ENCODE measurements around the gene SPATA9.
A peak's percentile ranks its signal among the peaks of the same experiment; 100 is the strongest.
"Not testable (repeated sequence)": the region's sequence is repeated elsewhere in the genome, so short reads cannot be mapped to it uniquely, and the experiment has no call there.

SPATA9 gene

GRCh38 chr5:95715799-95716461 lies 33.1 kb upstream of the SPATA9 start:
- no peak for DNase-seq

DNA sequence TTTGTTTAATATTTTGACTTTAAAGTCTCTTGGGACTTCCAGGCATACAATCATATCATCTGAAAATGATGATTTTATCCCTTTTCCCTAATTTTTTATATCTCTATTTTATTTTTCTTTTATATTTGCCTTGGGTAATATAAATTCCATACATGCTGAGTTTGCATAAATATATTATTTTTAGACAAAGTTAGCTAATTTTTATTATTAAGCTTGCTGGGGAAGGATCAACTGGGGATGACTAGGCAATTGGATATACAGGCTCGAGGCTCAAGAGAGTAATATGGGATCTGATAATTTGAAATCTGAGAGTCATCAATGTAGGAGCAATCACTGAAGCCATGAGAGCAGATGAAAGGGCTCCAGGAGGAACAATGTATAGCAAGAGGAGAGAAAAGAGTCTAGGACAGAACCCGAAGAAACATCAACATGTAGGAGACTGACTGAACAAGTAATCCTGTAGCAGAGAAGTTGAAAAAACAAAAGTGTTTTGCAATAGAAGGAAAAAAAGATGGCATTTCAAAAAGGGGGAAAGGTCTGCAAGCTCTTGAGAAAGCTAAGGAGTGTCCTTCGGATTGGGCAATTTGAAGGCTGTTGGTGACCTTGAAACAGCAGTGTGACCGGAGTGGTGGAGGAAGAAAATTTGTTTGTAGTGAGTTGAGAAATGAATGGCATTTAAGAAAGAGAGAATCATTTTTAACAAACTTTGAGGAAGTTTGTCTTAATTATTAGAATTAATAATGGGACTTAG lies 31.3 kb upstream of the SPATA9 start:
- DNase-seq = no peak

- DNase-seq = not testable (repeated sequence)
These were observed 30.5 kb upstream of the SPATA9 start for GRCh38 chr5:95713246-95713645.

DNA sequence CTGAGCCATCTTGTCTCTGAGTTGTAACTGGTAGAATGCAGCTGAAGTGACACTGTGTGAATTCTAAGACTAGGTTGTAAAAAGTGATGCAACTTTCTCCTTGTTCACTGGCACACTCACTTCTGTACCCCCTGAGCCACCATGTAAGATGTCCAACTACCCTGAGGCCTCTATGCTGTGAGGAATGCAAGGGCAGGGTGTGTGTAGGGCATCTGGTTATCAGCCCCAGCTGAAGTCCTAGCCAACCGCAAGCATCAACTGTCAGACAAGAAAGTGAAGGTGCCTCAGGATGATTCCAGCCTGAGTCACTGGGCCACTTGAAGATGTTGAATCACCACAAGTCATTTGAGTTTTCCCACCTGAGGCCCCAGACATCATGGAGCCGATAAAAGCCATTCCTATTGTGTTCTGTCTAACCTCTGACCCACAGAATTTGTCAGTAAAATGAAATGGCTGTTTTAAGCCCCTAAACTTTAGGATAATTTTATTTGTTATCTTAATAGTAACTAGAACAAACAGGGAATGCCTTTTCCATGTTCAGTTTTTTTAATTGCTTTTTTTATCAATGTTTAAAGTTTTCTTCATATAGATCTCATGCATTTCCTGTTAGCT lies 29.7 kb upstream of the SPATA9 start:
- DNase-seq = no peak

- DNase-seq = no peak
These were observed 28.9 kb upstream of the SPATA9 start for GRCh38 chr5:95711501-95712346.

DNA sequence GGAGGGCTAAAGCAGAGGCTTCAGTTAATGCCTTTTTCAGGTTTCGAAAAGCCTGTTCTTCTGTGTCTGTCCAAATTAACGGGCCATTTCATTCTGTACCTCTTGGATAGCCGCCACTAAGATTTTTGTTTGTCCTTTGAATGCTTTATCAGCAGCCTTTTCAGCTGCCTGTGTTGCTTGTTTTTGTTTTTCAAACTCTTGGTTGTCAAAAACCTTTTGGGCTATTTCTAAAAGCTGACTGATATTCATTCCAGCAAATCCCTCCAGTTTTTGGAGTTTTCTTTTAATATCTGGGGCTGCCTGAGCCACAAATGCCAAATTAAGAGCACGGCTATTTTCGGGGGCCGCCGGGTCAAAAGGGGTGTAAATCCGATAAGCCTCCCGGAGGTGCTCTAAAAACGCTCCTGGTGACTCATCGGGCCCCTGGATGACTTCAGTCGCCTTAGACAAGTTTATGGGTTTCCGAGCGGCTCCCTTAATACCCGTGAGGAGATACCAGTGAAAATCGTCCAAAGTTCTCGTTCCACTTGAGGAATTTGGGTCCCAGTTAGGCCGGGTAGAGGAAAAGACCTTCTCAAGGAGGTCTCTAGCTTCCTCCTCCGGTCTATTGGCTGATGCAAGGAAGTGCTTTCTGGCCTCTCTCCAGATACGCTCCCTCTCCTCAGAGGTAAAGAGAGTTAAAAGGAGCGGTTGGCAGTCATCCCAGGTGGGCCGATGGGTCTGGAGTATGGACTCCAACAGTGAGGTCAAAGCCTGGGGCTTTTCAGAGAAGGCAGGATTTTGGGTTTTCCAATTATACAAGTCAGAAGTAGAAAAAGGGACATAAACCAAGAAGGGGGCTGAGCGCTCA lies 28.1 kb upstream of the SPATA9 start:
- not testable (repeated sequence) for DNase-seq

GRCh38 chr5:95709967-95710650 lies 27.3 kb upstream of the SPATA9 start:
- peak; percentile 43 to 60 for DNase-seq

DNA sequence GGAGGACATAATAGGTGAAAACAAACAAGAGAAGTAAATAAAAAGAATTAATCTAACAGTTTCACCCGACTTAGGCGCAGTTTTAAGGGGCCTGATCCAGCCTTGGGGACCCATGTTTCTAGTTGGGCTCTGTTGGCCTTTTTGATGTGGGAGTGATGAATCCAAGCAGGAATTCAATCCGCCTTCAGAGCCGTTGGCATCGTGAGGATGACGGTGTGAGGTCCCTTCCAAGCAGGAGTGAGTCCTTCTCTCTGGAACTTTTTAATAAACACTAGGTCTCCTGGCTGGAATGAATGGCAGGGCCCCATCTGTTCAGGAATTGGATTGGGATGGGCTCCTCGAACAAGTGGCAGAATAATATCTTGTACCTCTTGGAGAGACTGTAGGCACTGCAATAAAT lies 26.1 kb upstream of the SPATA9 start:
- no peak for DNase-seq

DNA sequence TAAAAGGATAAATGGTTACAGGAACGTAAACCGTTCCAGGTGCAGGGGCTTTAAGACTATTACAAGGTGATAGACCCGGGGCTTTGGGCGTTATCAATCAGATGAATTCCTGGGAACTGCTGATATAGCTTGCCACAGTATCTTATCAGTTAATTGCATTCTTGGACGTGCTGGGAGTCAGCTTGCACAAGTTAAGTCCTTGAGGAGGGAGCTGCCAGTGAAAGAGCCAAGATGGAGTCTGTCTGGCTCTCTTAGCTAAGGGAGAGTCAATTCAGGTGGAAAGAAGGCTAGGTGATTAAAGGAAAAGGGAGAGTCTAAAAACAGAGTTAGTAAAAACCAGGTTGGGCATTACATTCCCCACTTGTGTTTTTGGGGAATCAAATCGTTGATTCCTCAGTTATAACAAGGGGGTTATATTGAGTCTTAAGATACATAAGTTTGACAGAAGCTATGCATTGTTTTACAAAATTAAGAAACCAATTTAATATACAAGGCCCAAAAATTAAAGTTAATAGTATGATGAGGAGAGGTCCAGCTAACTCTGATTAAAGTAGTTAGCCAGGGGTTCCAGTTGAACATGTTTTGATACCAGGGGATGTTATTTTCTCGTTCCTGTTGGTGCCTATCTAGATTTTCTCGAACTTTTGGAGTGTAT lies 24.9 kb upstream of the SPATA9 start:
- DNase-seq = not testable (repeated sequence)

- DNase-seq = no peak
These were observed 24.3 kb upstream of the SPATA9 start for GRCh38 chr5:95707055-95707454.

- DNase-seq = not testable (repeated sequence)
These were observed 23.4 kb upstream of the SPATA9 start for GRCh38 chr5:95706196-95706595.

DNA sequence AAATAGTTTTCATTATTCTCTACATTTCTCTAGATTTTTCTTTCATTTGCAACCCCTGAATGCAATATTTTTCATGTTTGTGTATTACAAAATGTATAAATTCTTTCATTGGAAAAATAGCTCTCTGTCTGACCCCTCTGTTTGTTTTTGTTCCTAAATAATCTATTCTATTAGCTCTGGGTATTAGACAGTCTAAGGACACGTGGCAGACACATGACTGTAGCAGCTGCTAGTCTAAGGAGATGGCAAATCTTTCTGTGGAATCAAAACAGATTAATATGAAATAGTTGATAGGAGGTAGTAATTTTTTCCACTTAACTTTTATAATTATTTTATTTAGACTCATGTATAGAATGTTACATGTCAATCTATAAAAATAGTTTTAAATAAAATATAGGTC lies 21.4 kb upstream of the SPATA9 start:
- no peak for DNase-seq

GRCh38 chr5:95701074-95701473 lies 18.3 kb upstream of the SPATA9 start:
- no peak for DNase-seq

GRCh38 chr5:95699337-95699736 lies 16.5 kb upstream of the SPATA9 start:
- no peak for DNase-seq

DNA sequence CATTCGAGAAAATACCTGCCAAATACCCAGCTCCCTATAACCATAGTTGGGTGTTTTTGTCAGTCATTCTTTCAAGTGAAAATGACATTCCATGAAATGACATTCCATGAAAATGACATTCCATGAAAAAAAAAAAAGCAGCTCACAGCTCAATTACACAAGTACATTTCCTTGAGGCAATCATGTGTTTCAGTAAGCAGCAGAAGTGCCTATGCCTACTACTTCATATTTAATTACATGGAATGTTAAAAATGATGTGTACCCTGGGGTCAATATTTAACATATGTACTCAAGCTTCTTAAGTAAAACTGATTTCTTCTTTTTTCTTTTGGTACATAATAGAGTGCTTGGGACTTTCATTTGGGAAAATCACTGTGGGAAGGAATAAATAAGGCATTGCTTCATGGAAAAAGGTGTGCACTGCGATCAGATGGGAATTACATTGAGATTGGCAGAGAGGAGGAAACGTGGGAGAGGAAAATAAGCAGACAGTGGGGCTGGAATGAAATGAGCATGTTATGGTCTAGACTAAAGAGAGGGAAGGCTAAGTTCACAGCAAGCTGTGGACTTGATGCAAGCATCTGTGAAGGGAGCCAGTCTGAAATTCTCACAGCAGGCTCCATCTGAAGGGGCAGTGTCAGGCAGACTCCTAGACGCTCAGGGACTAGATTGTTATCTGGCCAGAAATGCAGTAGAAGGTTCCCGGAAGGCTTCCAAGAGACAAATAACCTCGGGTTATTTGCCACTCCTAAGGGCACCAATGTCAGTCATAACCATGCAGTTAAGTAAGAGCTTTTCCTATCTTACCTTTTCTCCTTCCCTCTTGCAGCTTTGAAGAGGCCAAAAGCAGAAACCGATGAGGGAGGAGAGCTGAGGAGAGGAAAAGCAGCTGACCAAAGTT lies 15.2 kb upstream of the SPATA9 start:
- DNase-seq = no peak

- no peak for DNase-seq
These were observed 7.5 kb upstream of the SPATA9 start for GRCh38 chr5:95690333-95690732.

DNA sequence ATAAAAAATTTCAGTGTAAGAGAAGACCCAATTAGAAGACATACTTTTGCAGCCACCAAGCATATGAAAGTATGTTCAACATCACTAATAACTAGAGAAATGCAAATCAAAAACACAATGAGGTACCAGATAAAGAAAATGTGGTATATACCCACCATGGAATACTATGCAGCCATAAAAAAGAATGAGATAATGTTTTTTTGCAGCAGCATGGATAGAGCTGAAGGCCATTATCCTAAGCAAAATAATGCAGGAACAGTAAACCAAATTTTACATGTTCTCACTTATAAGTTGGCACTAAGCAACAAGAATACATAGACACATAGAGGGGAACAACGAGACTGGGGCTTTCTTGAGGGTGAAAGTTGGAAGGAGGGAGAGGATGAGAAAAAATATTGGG lies 6.9 kb upstream of the SPATA9 start:
- DNase-seq = no peak

DNA sequence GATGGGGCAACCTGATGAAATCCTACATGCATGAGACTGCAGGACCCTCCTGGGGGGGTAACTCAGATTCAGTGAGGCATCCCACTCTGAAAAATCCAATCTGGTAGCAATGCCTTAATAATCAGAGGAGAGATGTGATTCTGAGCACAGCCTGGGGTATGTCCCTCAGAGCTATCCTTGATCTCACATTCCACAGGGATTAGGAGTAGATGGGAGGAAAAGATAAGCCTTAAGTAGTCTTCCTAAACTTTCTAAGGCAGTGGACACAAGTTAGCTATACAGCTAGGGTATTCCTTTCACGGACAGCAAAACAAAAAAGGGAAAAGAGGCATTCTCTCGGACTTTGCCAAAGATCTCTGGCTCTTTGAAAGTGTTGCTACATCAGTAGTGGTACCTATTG lies 3.9 kb upstream of the SPATA9 start:
- no peak for DNase-seq

- DNase-seq = no peak
These were observed 1.6 kb upstream of the SPATA9 start for GRCh38 chr5:95684361-95684760.

GRCh38 chr5:95673081-95673480 lies 9.7 kb downstream of the SPATA9 start:
- no peak for DNase-seq
